ENCODE results near the gene CSRP2. TPM values are rescaled to one million over a fixed set of nuclear protein-coding genes. Genes with fewer than 3 reads are reported as not detected.

CSRP2 gene
- total and polyA plus RNA-seq, 2 of the 13 experiments (the other 11 are each of a cell fraction or from before 2014, with no cell fraction given): 7.2 to 8.0 TPM

- FAIRE-seq (no peak), ATAC-seq (no peak), DNase-seq (ENCODE audit: low spot score) (no peak)
- Histone ChIP-seq H3K9ac (ENCODE audit: insufficient read depth, low read depth, low read length) (no peak overlapping the region), H3K36me3 (replicated peaks in 1 of 2; ENCODE audit: control insufficient read depth in 1 of 2, insufficient read depth in 2 of 2, low read length in 2 of 2) (no peaks in the 10 kb centered on the region), H3K9me3 (ENCODE audit: low read length) (no peaks in the 10 kb centered on the region), H3K27ac (ENCODE audit: extremely low read length, insufficient read depth, low read length) (no peak overlapping the region), H3K27me3 (ENCODE audit: control insufficient read depth in 1 of 2, insufficient read depth in 2 of 2, low read length in 2 of 2) (no peaks in the 10 kb centered on the region), H4K20me1 (ENCODE audit: insufficient read depth, low read length) (no peaks in the 10 kb centered on the region), H3K4me1 (ENCODE audit: insufficient read depth, low read length) (no peaks in the 10 kb centered on the region), H3K4me3 (replicated peaks in 1 of 3; ENCODE audit: insufficient read depth in 1 of 3, low read depth in 2 of 3, low read length in 3 of 3) (no peak overlapping the region), H2AFZ (ENCODE audit: low read length) (no peak overlapping the region), H3K4me2 (ENCODE audit: low read depth, low read length) (no peak overlapping the region), H3K79me2 (ENCODE audit: insufficient read depth, low read length) (no peaks in the 10 kb centered on the region)
- CTCF ChIA-PET (ENCODE audit: low intra/inter-chr PET ratio, low total read pairs): no interaction called here
- in situ Hi-C loops (cut with HindIII; ENCODE audit: extremely low pct_ligation_motif_present, low pct_unique_long_range_greater_than_20kb) (no loop called here), intact Hi-C loops (cut with micrococcal nuclease; ENCODE audit: unreplicated experiment) (no loop called here)
- BruUV-seq (replicated peaks): no TSS peak
- 35% methylated on average over 4 of the region's 4 CpGs for WGBS (ENCODE audit: low lambda C conversion rate)
- POLR2A ChIA-PET: no interaction called here
- TF ChIP-seq, protein P1, sequence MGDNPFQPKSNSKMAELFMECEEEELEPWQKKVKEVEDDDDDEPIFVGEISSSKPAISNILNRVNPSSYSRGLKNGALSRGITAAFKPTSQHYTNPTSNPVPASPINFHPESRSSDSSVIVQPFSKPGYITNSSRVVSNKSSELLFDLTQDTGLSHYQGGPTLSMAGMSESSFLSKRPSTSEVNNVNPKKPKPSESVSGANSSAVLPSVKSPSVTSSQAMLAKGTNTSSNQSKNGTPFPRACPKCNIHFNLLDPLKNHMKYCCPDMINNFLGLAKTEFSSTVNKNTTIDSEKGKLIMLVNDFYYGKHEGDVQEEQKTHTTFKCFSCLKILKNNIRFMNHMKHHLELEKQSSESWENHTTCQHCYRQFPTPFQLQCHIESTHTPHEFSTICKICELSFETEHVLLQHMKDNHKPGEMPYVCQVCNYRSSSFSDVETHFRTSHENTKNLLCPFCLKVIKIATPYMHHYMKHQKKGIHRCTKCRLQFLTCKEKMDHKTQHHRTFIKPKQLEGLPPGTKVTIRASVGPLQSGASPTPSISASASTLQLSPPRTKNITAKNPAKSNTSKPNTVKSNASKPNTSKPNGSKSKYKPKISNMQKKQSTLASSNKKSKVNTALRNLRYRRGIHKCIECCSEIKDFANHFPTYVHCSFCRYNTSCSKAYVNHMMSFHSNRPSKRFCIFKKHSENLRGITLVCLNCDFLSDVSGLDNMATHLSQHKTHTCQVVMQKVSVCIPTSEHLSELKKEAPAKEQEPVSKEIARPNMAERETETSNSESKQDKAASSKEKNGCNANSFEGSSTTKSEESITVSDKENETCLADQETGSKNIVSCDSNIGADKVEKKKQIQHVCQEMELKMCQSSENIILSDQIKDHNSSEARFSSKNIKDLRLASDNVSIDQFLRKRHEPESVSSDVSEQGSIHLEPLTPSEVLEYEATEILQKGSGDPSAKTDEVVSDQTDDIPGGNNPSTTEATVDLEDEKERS (CRISPR knock-in tag; IDR thresholded peaks at IDR 0.05): no peak
- TF ChIP-seq IKZF4 (CRISPR knock-in tag; IDR thresholded peaks at IDR 0.05; ENCODE audit: borderline replicate concordance, low read depth, not compliant biosample characterization) (no peak), ZNF382 (CRISPR knock-in tag; IDR thresholded peaks at IDR 0.05; ENCODE audit: borderline replicate concordance) (no peak), MEF2D (CRISPR knock-in tag; IDR thresholded peaks at IDR 0.05) (no peak), ZNF160 (CRISPR knock-in tag; IDR thresholded peaks at IDR 0.05) (no peak), NR2C2 (CRISPR knock-in tag; IDR thresholded peaks at IDR 0.05; ENCODE audit: borderline replicate concordance) (no peak), ZBTB39 (CRISPR knock-in tag; IDR thresholded peaks at IDR 0.05) (no peak), MBNL3 (CRISPR knock-in tag; conservative IDR thresholded peaks at IDR 0.05) (no peak), ONECUT2 (CRISPR knock-in tag; IDR thresholded peaks at IDR 0.05) (no peak), ASH2L (IDR thresholded peaks at IDR 0.05; ENCODE audit: insufficient read length, low read depth, low read length) (no peak), SRF (IDR thresholded peaks at IDR 0.05; ENCODE audit: low read depth, low read length) (no peak), RORA (CRISPR knock-in tag; IDR thresholded peaks at IDR 0.05) (no peak)
- TF ChIP-seq, protein P2, sequence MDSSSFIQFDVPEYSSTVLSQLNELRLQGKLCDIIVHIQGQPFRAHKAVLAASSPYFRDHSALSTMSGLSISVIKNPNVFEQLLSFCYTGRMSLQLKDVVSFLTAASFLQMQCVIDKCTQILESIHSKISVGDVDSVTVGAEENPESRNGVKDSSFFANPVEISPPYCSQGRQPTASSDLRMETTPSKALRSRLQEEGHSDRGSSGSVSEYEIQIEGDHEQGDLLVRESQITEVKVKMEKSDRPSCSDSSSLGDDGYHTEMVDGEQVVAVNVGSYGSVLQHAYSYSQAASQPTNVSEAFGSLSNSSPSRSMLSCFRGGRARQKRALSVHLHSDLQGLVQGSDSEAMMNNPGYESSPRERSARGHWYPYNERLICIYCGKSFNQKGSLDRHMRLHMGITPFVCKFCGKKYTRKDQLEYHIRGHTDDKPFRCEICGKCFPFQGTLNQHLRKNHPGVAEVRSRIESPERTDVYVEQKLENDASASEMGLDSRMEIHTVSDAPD (CRISPR knock-in tag; IDR thresholded peaks at IDR 0.05): no peak
- TF ChIP-seq, protein P3, sequence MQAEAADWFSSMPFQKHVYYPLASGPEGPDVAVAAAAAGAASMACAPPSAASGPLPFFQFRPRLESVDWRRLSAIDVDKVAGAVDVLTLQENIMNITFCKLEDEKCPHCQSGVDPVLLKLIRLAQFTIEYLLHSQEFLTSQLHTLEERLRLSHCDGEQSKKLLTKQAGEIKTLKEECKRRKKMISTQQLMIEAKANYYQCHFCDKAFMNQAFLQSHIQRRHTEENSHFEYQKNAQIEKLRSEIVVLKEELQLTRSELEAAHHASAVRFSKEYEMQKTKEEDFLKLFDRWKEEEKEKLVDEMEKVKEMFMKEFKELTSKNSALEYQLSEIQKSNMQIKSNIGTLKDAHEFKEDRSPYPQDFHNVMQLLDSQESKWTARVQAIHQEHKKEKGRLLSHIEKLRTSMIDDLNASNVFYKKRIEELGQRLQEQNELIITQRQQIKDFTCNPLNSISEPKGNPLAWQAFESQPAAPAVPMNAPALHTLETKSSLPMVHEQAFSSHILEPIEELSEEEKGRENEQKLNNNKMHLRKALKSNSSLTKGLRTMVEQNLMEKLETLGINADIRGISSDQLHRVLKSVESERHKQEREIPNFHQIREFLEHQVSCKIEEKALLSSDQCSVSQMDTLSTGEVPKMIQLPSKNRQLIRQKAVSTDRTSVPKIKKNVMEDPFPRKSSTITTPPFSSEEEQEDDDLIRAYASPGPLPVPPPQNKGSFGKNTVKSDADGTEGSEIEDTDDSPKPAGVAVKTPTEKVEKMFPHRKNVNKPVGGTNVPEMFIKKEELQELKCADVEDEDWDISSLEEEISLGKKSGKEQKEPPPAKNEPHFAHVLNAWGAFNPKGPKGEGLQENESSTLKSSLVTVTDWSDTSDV (CRISPR knock-in tag; IDR thresholded peaks at IDR 0.05): no peak
- TF ChIP-seq, protein P4, sequence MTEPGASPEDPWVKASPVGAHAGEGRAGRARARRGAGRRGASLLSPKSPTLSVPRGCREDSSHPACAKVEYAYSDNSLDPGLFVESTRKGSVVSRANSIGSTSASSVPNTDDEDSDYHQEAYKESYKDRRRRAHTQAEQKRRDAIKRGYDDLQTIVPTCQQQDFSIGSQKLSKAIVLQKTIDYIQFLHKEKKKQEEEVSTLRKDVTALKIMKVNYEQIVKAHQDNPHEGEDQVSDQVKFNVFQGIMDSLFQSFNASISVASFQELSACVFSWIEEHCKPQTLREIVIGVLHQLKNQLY (CRISPR knock-in tag; IDR thresholded peaks at IDR 0.05): no peak
These were observed 30.5 kb upstream of the CSRP2 start for GRCh38 chr12:76909290-76909689.

All from HepG2 (cell line).